Parathyroid adenoma (tissue), 2 donors: Measurements from ENCODE around the gene THOC6.
A peak's percentile ranks its signal among the peaks of the same experiment; 100 is the strongest.
"Not testable (repeated sequence)": the region's sequence is repeated elsewhere in the genome, so short reads cannot be mapped to it uniquely, and the experiment has no call there.

Source experiments
- H2AFZ ChIP-seq: fragments of 300-600 bp; sonication (generic); one replicate; pipeline ENCODE4 v1.7.0; 2017; ENCODE audit warnings: antibody characterized with exemption, mild to moderate bottlenecking
- H3K27ac ChIP-seq: fragments of 300-600 bp; sonication (generic); one replicate; pipeline ENCODE4 v1.7.0; 2017
- H3K27me3 ChIP-seq: fragments of 300-600 bp; sonication (generic); one replicate; pipeline ENCODE4 v1.7.0; 2017; ENCODE audit warnings: low read length; ENCODE audit not compliant: control insufficient read depth, insufficient read depth
- H3K36me3 ChIP-seq: fragments of 300-600 bp; sonication (generic); one replicate; pipeline ENCODE4 v1.7.0; 2017; ENCODE audit warnings: low read length; ENCODE audit not compliant: control insufficient read depth, insufficient read depth
- H3K4me1 ChIP-seq: fragments of 300-600 bp; sonication (generic); one replicate; pipeline ENCODE4 v1.7.0; 2017; ENCODE audit warnings: control low read depth
- H3K4me2 ChIP-seq: fragments of 300-600 bp; sonication (generic); one replicate; pipeline ENCODE4 v1.7.0; 2017; ENCODE audit warnings: low read length
- H3K4me3 ChIP-seq: fragments of 300-600 bp; sonication (generic); one replicate; pipeline ENCODE4 v1.7.0; 2017; ENCODE audit warnings: low read depth, low read length
- H3K79me2 ChIP-seq: fragments of 300-600 bp; sonication (generic); one replicate; pipeline ENCODE4 v1.7.0; 2017; ENCODE audit warnings: control low read depth
- H3K9ac ChIP-seq: fragments of 300-600 bp; sonication (generic); one replicate; pipeline ENCODE4 v1.7.0; 2017; ENCODE audit warnings: mild to moderate bottlenecking
- H3K9me3 ChIP-seq: fragments of 300-600 bp; sonication (generic); one replicate; pipeline ENCODE4 v1.7.0; 2017; ENCODE audit warnings: low read length; ENCODE audit not compliant: control insufficient read depth
- TF ChIP-seq, protein P1 (sequence below): fragments of 300-600 bp; sonication (generic); IDR thresholded peaks from one replicate; pipeline ENCODE4 v1.7.0; 2017; ENCODE audit warnings: antibody characterized with exemption, mild to moderate bottlenecking
- donor health status: primary hyperparathyroidism.

Gene THOC6

DNA sequence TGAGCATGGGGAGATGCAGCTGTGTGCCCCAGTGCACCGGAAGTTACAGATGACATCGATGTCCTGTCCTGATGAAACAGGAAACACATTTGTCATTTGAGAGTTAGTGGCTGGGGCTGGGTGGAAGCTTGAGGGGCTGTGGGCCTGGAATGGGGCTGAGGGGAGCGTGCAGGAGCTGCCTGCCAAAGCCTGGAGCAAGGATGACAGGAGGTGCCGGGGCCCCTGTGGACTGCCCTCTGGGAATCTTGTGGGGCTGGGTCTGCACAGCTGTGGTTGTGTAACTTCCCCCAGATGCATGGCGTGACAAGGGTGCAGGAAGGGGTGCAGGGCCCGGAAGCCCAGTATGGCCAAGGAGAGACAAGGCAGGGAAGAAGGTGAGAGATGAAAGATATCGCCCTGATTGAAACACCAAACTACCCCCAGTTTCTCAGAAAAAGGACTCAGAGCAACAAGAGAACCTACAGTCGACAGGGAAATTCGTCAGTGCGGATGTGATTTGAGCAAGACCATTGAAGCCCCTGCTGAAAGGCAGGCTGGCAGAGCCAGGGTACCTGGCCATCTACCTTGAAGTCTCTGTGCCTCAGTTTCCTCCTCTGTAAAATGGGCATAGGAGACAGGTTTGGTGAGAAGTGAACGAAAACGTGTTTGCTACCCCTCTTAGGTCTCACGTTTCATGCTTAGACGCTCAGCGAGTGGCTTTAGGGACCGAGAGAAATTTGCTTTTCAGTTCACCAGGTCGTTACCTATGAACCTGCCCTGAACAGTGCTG lies 31.3 kb downstream of the THOC6 start:
- no peaks in the 10 kb centered on the region for H3K79me2 ChIP-seq
- no peaks in the 10 kb centered on the region for H3K36me3 ChIP-seq
- no peak overlapping the region for H3K4me2 ChIP-seq
- no peak overlapping the region for H3K27ac ChIP-seq
- H3K27me3 ChIP-seq = no peaks in the 10 kb centered on the region
- no peak overlapping the region for H3K9ac ChIP-seq
- no peak overlapping the region for H3K4me3 ChIP-seq
- no peaks in the 10 kb centered on the region for H3K9me3 ChIP-seq
- no peak overlapping the region for H2AFZ ChIP-seq
- H3K4me1 ChIP-seq = no peaks in the 10 kb centered on the region
- TF ChIP-seq, protein P1, sequence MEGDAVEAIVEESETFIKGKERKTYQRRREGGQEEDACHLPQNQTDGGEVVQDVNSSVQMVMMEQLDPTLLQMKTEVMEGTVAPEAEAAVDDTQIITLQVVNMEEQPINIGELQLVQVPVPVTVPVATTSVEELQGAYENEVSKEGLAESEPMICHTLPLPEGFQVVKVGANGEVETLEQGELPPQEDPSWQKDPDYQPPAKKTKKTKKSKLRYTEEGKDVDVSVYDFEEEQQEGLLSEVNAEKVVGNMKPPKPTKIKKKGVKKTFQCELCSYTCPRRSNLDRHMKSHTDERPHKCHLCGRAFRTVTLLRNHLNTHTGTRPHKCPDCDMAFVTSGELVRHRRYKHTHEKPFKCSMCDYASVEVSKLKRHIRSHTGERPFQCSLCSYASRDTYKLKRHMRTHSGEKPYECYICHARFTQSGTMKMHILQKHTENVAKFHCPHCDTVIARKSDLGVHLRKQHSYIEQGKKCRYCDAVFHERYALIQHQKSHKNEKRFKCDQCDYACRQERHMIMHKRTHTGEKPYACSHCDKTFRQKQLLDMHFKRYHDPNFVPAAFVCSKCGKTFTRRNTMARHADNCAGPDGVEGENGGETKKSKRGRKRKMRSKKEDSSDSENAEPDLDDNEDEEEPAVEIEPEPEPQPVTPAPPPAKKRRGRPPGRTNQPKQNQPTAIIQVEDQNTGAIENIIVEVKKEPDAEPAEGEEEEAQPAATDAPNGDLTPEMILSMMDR = no peak

DNA sequence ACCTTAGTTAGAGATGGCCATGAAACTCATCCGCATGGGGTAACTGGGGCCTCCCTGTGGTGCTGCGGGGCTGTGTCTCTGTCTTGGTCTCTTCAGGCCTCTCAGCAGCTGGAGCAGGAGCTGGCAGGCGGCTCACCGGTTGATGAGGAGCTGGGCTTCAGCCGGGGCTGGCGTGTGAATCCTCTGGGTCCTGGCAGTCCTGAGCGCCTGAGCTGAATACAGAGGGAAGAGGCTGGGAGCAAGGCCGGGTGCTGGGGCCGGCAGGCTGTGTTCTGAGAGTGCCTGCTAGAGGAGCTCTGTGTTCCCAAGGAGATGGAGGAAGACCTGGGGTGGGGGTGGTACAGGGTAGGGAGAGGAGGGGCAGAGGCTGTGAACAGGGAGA lies 31.9 kb downstream of the THOC6 start:
- H3K4me1 ChIP-seq, H2AFZ ChIP-seq, H3K27me3 ChIP-seq, H3K79me2 ChIP-seq, H3K36me3 ChIP-seq, H3K9ac ChIP-seq, H3K27ac ChIP-seq, H3K9me3 ChIP-seq, H3K4me3 ChIP-seq, H3K4me2 ChIP-seq: not testable (repeated sequence)

DNA sequence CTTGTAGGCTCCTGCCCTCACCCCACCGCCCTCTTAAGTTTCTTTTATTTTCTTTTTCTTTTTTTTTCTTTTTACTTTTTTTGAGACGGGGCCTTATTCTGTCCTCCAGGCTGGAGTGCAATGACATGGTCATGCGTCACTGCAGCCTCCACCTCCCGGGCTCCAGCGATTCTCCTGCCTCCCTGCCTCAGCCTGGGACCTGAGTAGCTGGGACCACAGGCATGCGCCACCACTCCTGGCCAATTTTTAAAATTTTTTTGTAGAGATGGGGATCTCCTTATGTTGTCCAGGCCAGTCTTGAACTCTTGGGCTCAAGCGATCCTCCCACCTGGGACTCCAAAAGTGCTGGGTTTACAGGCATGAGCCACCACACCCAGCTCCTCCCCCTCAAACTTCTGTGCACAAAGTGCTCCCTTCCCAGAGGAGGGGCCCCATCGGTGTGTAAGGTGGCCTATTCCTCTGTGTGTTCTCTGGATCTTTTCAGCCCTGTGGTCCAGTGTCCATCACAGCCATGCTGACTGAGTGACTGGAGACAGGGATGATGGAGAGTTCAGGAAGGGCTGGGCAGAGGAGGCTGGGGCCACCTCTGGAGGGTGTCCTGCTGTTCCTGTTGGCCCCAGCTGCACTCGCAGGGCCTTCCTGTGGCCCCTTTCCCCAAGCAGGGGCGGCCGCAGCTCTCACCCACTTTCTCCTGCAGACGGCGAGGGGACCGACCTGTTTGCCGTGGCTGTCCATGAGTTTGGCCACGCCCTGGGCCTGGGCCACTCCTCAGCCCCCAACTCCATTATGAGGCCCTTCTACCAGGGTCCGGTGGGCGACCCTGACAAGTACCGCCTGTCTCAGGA lies 32.7 kb downstream of the THOC6 start:
- Histone ChIP-seq H3K4me1 (no peaks in the 10 kb centered on the region), H3K4me2 (no peak overlapping the region), H3K4me3 (no peak overlapping the region), H3K9me3 (no peaks in the 10 kb centered on the region), H3K27ac (no peak overlapping the region), H3K27me3 (no peaks in the 10 kb centered on the region), H3K79me2 (no peaks in the 10 kb centered on the region), H3K9ac (no peak overlapping the region), H2AFZ (no peak overlapping the region), H3K36me3 (no peaks in the 10 kb centered on the region)
- TF ChIP-seq, protein P1 = no peak

DNA sequence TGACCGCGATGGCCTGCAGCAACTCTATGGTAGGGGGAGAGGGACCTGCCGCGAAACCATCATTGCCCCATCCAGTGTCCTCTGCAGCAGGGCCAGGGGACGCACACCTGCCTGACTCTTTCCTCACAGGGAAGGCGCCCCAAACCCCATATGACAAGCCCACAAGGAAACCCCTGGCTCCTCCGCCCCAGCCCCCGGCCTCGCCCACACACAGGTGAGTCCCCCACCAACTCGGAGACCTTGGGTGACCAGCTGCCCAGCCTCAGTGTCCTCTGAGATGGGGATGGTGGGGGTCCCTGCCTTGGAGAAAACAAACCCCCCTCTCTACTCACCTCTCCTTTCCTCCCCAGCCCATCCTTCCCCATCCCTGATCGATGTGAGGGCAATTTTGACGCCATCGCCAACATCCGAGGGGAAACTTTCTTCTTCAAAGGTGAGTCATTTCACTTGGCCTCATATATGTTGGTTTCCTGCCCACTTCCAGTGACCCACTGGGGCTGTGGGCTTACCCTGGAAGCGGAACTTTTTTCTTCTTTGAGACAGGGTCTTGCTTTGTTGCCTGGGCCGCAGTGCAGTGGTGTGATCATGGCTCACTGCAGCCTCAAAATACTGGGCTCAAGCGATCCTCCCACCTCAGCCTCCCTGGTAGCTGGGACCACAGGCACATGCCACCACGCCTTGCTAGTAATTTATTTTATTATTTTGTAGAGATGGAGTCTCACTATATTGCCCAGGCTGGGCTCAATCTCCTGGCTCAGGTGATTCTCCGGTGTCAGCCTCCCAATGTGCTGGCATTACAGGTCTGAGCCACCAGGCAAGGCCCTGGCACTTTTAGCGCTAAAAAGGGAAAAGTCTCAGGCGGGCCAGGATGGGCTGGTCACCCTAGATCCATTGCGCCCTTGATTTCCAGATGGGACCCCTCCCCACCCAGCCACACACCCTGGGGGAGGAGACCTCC lies 33.6 kb downstream of the THOC6 start:
- peak overlapping the region; percentile 99 for H3K4me2 ChIP-seq
- no peaks in the 10 kb centered on the region for H3K9me3 ChIP-seq
- H3K9ac ChIP-seq = no peak overlapping the region
- no peaks in the 10 kb centered on the region for H3K36me3 ChIP-seq
- peak overlapping the region; percentile 99 for H3K4me3 ChIP-seq
- TF ChIP-seq, protein P1 = no peak
- no peaks in the 10 kb centered on the region for H3K79me2 ChIP-seq
- H3K27me3 ChIP-seq = no peaks in the 10 kb centered on the region
- no peak overlapping the region for H3K27ac ChIP-seq
- peak overlapping the region; percentile 93 for H2AFZ ChIP-seq
- no peaks in the 10 kb centered on the region for H3K4me1 ChIP-seq
